GM19035 (cell line): ENCODE measurements around the gene ADRB1.
A peak's percentile ranks its signal among the peaks of the same experiment; 100 is the strongest.

ENCODE experiments used
- ATAC-seq: cut with Tn5 transposase; IDR thresholded peaks from one replicate; pipeline ENCODE4 v1.9.1; 2021; ENCODE audit not compliant: unreplicated experiment

ADRB1 gene

GRCh38 chr10:114043532-114044246, at the start of gene ADRB1:
Gene ADRB1 (plus strand): TSS chr10:114043866. CDS start chr10:114044133, 267 bp downstream.
- ATAC-seq = peak; percentile 57

DNA sequence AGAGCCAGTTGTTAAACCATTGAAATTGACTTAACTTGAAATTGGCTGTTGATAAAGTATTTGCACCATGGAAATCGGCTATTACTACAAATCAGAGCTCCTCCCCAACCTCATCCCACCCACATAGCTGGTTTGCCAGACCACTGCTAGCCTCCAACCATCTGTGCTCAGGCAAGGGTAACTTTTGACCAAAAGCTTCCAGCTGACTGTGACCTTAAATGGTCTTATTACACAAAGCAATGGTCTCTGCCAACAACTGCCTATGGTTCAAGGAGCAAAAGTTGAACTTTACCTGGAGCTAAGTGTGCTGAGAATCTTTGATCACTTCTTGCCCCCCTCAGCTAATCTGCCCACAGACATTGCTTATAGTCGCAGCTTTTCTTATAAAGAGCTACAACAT, 48.5 kb upstream of the ADRB1 start:
- no peak for ATAC-seq

DNA sequence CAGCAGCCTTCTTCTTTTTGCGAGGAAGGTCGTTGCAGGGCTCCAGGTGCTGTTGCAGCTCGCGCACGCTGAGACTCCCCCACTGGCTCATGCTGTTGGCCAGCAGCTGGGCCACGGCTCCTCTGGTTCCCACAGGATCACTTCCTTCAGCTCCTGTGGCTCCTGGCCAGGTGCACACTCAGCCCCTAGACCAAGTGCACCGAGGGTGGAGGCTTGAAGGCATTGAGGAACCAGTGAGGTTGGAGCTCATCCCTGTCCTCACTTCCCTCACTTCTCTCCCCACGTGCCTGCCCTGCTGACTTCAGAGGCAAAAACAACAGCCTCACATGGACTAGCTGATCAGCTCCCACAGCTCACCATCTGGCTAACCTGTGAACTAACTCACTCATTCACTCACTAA, 46.2 kb upstream of the ADRB1 start:
- no peak for ATAC-seq

DNA sequence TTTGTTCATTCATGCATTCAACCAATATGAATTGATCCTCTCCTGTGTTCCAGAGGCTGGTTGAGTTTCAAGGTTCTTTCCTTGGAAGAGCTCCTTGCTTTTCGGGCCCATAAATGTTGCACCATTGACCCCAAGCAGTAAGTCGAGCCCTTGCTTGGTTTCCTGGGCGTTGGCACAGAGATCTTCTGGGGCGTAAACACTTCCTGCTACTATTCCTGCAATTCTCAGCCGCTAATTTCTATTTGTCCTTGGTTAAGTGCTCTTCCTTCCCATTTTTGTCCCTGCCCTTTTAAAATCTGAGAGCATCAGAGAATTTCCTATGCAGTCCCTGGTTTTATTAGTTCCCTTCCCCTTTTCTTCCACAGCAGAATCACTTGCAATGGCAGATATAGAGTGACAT, 44.1 kb upstream of the ADRB1 start:
- ATAC-seq = no peak

DNA sequence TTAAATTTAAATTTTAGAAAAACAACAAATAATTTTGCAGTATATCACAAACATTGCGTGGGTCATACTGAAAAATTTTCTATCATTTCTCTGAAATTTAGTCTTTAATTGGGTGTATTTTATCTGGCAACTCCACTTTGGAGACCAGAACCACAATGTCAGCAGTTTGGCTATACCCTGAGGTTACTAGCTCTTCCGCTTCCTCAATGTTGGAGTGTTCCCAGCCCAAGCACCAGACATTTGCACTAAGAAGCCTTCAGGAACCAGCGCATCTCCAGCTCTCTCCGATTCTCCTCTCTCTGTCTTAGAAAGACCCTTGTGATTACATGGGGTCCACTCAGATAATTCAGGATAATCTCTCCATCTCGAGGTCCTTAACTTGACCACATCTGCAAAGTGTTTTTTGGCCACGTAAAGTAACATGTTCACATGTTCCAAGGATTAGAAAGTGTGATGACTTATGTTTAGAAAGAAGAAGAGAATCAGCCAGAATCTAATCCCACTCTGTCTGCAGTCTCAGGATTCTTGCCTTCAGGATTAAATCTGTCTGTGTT, 43.1 kb upstream of the ADRB1 start:
- no peak for ATAC-seq

GRCh38 chr10:114002422-114002821, 41.2 kb upstream of the ADRB1 start:
- no peak for ATAC-seq

DNA sequence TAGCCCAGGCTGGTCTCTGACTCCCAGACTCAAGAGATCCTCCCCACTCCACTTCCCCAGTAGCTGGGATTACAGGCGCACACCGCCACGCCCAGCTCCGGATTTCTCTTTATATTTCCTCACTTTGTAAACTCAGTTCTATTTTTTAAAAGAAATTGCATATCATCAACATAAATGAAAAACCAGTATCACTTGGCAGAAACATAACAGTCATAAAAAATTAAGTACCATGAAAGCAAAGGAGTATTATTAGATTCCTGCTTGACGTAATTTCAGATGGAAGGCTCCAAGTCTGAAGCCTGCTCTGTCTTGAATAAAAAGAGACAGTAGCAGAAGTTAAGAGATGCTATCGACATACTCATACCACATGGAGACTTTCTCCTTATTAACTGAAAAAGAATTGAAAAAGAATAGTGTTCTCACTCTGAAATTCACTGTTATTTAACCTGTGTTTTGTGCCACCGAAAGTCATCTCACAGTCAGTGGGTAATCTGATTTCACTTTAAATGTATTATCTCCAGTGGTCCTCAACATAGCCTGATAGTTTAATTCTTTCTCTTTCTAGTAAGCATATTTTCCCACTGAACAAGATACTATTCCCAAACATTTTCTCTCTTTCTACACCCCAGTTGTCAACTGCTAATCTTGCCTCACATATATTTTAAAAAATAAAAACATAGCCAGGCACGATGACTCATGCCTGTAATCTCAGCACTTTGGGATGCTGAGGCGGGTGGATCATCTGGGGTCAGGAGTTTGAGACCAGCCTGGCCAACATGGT, 40.3 kb upstream of the ADRB1 start:
- no peak for ATAC-seq

DNA sequence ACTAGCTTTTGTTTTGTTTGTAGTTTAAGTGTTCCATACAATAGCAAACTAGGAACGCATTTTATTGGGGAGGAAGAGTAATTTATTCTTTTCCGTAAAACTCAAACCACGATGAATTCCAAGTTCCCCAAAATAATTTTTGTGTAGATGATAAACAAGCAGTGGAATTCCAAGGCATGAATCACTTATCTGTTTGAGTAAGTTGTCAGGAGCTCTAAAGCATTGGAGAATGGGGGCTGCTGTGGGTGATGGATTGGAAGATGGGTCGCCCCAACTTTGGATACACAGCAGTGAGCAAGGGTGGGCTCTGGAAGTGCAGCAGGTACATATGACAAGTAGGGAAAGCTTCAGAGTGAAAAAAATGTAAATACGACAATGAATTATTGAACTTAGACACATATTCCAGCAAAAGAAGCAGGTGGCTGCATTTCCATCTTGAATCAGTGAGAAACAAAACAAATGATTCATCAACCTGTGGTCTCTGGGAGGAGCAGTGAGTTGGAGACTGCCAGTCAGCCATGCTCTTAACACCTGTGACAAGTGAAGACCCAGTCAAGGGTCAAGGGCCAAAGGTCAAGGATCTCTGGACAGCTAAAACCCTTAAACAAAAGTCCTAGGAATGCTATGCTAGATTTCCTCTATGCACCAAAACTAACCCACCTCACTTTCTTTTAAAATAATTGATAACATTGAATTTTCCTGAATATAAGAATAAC, 34.2 kb upstream of the ADRB1 start:
- no peak for ATAC-seq

DNA sequence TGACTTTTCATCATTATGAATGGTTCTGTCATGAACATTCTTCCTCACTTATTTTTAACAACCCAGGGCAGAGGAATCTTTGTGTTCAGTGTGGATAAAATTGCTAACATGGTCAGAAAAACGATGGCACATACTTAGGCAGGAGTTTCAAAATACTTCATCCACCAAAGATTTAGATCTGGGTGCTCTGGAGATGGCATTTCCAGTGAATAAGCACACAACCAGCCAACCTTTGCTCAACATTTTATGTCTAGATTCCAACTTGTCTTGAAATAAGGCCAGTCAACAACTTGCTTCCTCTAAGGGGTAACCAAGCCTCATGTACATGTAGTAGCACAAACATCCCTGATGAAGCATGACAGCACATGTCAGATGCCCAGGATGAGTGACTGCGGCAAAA, 33.4 kb upstream of the ADRB1 start:
- ATAC-seq = no peak

DNA sequence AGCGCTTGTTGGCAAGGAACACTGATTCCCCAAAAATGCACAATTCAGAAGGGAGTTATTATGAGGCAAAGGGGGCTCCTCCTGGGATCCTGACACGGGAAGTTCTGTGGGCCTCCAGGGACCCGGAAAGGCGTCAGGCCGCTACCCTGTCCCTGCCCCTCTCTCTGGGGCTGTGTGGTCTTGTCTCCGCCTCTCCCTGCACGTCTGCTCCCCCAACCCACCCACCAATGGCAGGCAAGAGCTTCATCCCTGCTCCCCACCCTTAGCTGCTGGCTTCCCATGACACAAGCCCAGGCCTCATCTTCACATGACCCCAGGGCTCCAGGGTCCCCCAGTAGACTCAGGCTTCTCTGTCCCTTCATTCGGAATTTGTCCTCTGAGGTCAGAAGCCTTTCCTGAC, 31.0 kb upstream of the ADRB1 start:
- ATAC-seq = no peak

GRCh38 chr10:114015708-114016107, 28.0 kb upstream of the ADRB1 start:
- no peak for ATAC-seq

DNA sequence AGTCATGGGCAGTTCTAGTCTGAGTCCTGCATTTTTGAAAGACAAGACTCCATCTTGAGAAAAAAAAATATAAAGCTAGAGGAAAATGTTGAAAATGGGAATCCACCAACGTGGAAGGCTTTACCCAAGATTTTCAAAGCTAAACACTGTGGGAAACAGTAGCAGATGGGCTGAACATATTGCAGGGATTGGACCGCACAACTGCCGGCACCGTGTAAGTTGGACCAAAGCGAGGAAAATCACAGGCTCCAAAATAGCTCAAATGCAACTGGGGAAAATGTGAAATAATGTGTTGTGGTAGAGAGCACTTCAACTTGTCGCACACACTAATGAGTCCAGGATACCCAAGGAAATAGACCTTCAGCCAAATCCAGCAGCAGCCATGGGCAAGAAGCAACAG, 26.4 kb upstream of the ADRB1 start:
- ATAC-seq = no peak

- ATAC-seq = no peak
Observed at GRCh38 chr10:114017873-114018272, 25.8 kb upstream of the ADRB1 start.

DNA sequence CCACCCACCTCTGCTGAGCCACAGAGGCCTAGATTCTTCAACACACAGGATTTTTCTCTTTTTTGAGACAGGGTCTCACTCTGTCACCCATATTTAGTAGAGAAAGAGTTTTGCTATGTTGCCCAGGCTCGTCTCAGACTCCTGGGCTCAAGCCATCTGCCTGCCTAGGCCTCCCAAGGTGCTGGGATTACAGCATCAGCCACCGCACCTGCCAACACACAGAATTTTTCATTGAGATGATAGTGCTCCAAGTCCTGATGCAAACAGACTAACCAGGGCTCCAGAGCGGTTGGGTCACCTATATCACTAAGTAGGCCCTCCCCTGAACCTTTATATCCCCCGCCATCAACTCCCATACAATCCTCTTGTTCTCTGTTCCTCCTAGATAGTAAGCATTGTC, 24.4 kb upstream of the ADRB1 start:
- ATAC-seq = no peak

GRCh38 chr10:114021154-114021553, 22.5 kb upstream of the ADRB1 start:
- ATAC-seq = no peak

- no peak for ATAC-seq
Observed at GRCh38 chr10:114021717-114022680, 21.7 kb upstream of the ADRB1 start.

DNA sequence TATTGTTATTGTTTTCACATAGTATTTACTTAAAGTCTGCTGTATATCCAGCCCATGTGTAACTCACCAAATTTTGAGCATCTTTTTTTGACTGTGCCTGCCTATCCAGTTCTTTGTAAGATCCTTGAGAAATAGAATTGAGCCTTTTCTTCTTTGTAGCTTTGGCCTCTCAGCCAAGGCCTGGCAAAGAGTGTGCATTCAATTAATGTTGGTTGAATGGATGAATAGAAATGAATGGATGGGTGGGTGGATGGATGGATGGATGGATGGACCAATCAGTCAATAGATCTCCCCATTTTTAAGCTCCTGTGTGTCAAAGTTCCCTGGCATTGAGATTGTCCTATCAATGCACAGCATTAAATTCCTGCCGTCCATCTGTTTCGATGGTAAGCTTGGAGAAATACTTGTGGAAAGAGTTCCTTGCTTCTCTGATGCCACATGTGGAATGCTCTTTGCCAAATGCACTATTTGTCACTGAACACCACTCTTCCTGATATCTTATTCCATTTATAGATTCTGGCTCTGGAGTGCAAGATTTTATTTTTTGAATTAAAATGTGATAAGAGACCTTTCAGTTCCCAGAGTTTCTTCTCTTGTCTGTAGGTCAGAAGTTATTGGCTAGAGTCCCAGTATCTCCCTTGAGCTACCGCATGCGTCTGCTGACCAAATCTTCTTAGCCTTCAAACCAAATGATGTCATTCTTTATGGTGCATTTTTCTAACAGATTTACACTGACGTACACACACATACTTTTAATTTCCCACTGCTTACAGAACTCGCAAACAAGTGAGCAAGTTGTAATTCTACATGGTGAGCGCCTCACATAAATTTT, 20.7 kb upstream of the ADRB1 start:
- no peak for ATAC-seq

GRCh38 chr10:114024876-114025610, 18.6 kb upstream of the ADRB1 start:
- ATAC-seq = peak; percentile 82

- no peak for ATAC-seq
Observed at GRCh38 chr10:114025611-114026130, 18.0 kb upstream of the ADRB1 start.
